AG04449 (cell line): ENCODE results near the gene SCN3B.

Source experiments
- CTCF ChIA-PET: fragments of 350-600 bp; formaldehyde crosslinking; extraction: SDS; loops from one replicate; lab custom pipeline; 2021; ENCODE audit warnings: antibody characterized with exemption; lab: Yijun Ruan, JAX
- POLR2A ChIA-PET: fragments of 400-600, 350-600 bp; formaldehyde crosslinking; extraction: SDS; loops from one replicate; lab custom pipeline; 2020; ENCODE audit warnings: antibody characterized with exemption, inconsistent platforms; lab: Yijun Ruan, JAX
- DNase-seq: peaks from one replicate; pipeline ENCODE4 v3.0.0-alpha.2; 2010; ENCODE audit warnings: low read depth, low spot score
- H3K4me3 ChIP-seq: 2 replicates; pipeline ENCODE4 v1.5.1; 2011; ENCODE audit warnings: low read depth, mild to moderate bottlenecking, control low read depth, low read length
- CTCF ChIP-seq: IDR thresholded peaks from one replicate; pipeline ENCODE4 v1.5.1; 2011; ENCODE audit warnings: mild to moderate bottlenecking, moderate library complexity, low read length, control low read depth, inconsistent platforms; ENCODE audit not compliant: insufficient read depth; ENCODE audit errors: missing control alignments

Gene SCN3B

GRCh38 chr11:123593570-123593969 lies 60.9 kb downstream of the SCN3B start:
- no peak overlapping the region for H3K4me3 ChIP-seq
- no peak for TF ChIP-seq CTCF
- ChIA-PET CTCF (interaction anchor here (0.8 to 0.9 kb wide), 3 partner anchors 11 to 14 kb away, joined by 3 to 4 read pairs (median 3); no protein-coding TSS in a partner anchor), POLR2A (no interaction called here)
- no peak for DNase-seq

GRCh38 chr11:123590296-123590912 lies 64.0 kb downstream of the SCN3B start:
- no peak for DNase-seq
- CTCF ChIA-PET, result interaction anchor here (0.7 to 3.8 kb wide), 5 partner anchors 10 to 121 kb away, joined by 3 to 41 read pairs (median 17); no protein-coding TSS in a partner anchor
- POLR2A ChIA-PET, result no interaction called here
- no peak for TF ChIP-seq CTCF
- H3K4me3 ChIP-seq, result no peak overlapping the region

DNA sequence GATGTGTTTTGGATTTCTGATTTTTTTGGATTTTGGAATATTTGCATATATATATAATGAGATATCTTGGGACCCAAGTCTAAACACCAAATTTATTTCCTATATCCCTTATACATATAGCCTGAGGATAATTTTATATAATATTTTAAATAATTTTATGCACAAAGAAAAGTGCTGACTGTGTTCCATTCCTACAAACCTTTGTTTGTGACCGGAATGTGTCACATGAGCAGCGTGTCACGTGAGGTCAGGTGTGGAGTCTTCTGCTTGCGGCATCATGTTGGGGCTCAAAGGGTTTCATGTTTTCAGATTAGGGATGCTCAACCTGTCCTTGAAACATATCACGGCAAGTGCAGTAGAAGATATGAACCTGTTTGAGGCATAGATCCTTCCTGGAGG lies 65.6 kb downstream of the SCN3B start:
- POLR2A ChIA-PET, result no interaction called here
- CTCF ChIA-PET, result interaction anchor here (3.8 to 4.5 kb wide), 3 partner anchors 8 to 119 kb away, joined by 18 to 42 read pairs (median 41); no protein-coding TSS in a partner anchor
- TF ChIP-seq CTCF, result no peak
- H3K4me3 ChIP-seq, result no peak overlapping the region
- no peak for DNase-seq

DNA sequence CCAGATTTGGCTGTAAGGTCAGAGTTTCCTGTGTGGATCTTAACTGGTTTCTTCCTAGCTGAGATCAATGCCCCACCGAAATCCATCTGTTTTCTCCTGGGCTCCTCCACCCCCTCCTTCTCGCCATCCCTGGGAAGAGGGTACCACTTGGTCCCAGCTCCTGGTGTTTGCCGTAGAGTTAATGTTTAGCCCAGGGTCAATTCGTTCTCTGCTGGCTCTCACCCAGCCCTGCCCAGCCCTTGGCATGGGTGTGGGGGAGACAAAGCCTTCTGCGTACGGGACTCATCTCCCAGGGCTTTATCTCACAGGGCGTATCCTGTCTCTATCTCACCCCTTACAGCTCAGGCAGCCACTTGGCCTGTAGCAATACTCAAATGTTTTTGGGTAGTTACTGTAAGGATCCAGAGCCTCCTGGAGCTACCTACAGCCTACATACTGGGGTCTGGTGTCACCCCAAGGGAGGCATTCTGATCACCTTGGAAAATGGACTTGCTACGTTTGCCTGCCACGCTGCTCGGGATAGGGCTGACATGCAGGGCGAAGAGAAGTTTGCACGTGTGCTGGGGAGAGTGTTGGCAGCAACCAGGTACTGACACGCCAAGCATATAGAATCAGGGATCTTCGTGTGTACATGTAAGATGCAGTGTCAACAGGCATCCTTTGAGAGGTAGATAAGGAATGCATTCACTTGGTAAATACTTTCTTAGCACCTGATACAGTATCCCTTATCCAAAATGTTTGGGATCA lies 66.1 kb downstream of the SCN3B start:
- no peak for TF ChIP-seq CTCF
- CTCF ChIA-PET, result interaction anchor here (0.6 to 16.7 kb wide), 5 partner anchors 8 to 120 kb away, joined by 3 to 271 read pairs (median 41); no protein-coding TSS in a partner anchor
- no peak overlapping the region for H3K4me3 ChIP-seq
- POLR2A ChIA-PET, result no interaction called here
- DNase-seq, result no peak

GRCh38 chr11:123587559-123587958 lies 66.9 kb downstream of the SCN3B start:
- TF ChIP-seq CTCF, result no peak
- ChIA-PET CTCF (interaction anchor here (0.6 to 16.7 kb wide), 3 partner anchors 8 to 121 kb away, joined by 3 to 271 read pairs (median 42); no protein-coding TSS in a partner anchor), POLR2A (no interaction called here)
- H3K4me3 ChIP-seq, result no peak overlapping the region
- no peak for DNase-seq

DNA sequence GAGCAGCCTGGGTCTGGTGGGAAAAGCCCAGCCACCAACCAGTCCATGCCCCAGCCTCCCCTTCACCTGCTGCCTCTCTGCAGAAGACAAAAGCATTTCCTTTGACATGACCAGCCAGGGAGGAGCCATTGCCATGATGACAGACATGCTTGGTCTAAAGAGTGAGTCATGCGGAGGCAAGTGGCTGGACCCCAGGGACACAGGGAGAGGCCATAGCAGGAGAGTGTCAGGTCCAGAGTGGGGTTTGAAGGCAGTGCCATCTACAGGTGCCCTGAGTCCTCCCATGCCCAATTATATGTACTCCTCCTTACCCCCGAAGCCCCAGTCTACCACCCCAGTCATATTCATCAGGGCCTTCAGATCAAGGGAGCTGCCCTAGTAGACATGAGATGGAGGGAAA lies 67.4 kb downstream of the SCN3B start:
- DNase-seq, result no peak
- ChIA-PET CTCF (interaction anchor here (1.2 to 17.3 kb wide), 4 partner anchors 11 to 121 kb away, joined by 3 to 371 read pairs (median 156); no protein-coding TSS in a partner anchor), POLR2A (no interaction called here)
- H3K4me3 ChIP-seq, result no peak overlapping the region
- no peak for TF ChIP-seq CTCF
